IMR-90 (cell line): ENCODE results near the gene LAMB1. TPM values are rescaled to one million over a fixed set of nuclear protein-coding genes. Genes with fewer than 3 reads are reported as not detected.

Experiments
- ATAC-seq: fragments of 200-7000 bp; cut with Tn5 transposase; 2 replicates; pipeline ENCODE4 v1.9.1; 2020; ENCODE audit warnings: low read depth, mild to moderate bottlenecking, moderate library complexity
- BruUV-seq: library from RNA; stranded (reverse); fragments of 400-500 nt; replicated peaks from 2 replicates; lab custom pipeline; 2021; lab: Mats Ljungman, UMichigan
- CTCF ChIA-PET: fragments of 300-600 bp; formaldehyde crosslinking; extraction: SDS; loops from one replicate; lab custom pipeline; 2021; ENCODE audit warnings: antibody characterized with exemption; lab: Yijun Ruan, JAX
- POLR2A ChIA-PET: fragments of 300-600 bp; sonication (Branson Sonifier 250); formaldehyde crosslinking; loops from one replicate; lab custom pipeline; 2022; ENCODE audit warnings: antibody characterized with exemption; ENCODE audit not compliant: unreplicated experiment; lab: Charles Lee
- DNase-seq: peaks from one replicate; pipeline ENCODE4 v3.0.0; 2013
- H2AFZ ChIP-seq: replicated peaks from 2 replicates; pipeline ENCODE3; 2013; ENCODE audit warnings: low read length, mild to moderate bottlenecking; ENCODE audit not compliant: poor library complexity
- H2AK5ac ChIP-seq: 2 replicates; pipeline ENCODE4 v1.6.1; 2013; ENCODE audit warnings: low read depth, low read length, inconsistent platforms
- H2AK9ac ChIP-seq: replicated peaks from 2 replicates; pipeline ENCODE3; 2013; ENCODE audit warnings: mild to moderate bottlenecking, low read depth, low read length, moderate library complexity; ENCODE audit not compliant: poor library complexity
- H2BK120ac ChIP-seq: 2 replicates; pipeline ENCODE4 v1.6.1; 2013; ENCODE audit warnings: low read depth, low read length, inconsistent platforms
- H2BK15ac ChIP-seq: 3 replicates; pipeline ENCODE4 v1.6.1; 2013; ENCODE audit warnings: low read depth, low read length, inconsistent platforms
- H2BK20ac ChIP-seq: 2 replicates; pipeline ENCODE4 v1.6.1; 2013; ENCODE audit warnings: low read depth, mild to moderate bottlenecking, inconsistent platforms, low read length, moderate library complexity
- H2BK5ac ChIP-seq: 2 replicates; pipeline ENCODE4 v1.6.1; 2013; ENCODE audit warnings: mild to moderate bottlenecking, low read depth, low read length, inconsistent platforms; ENCODE audit not compliant: poor library complexity, severe bottlenecking
- H3K14ac ChIP-seq: replicated peaks from 2 replicates; pipeline ENCODE4 v1.6.1; 2013; ENCODE audit warnings: low read depth, low read length, inconsistent platforms
- H3K18ac ChIP-seq: 2 replicates; pipeline ENCODE4 v1.6.1; 2013; ENCODE audit warnings: low read depth, low read length, control low read depth
- H3K23ac ChIP-seq: 2 replicates; pipeline ENCODE4 v1.6.1; 2013; ENCODE audit warnings: low read depth, low read length, inconsistent platforms
- H3K27ac ChIP-seq: 2 replicates; pipeline ENCODE4 v1.5.1; 2013; ENCODE audit warnings: mild to moderate bottlenecking, control low read depth, low read length; ENCODE audit not compliant: insufficient read depth
- H3K27me3 ChIP-seq: 2 replicates; pipeline ENCODE4 v1.6.1; 2013; ENCODE audit warnings: low read length; ENCODE audit not compliant: control insufficient read depth, insufficient read depth
- H3K36me3 ChIP-seq: 2 replicates; pipeline ENCODE4 v1.6.1; 2013; ENCODE audit warnings: low read length, mixed read lengths; ENCODE audit not compliant: control insufficient read depth, insufficient read depth
- H3K4ac ChIP-seq: 2 replicates; pipeline ENCODE4 v1.6.1; 2013; ENCODE audit warnings: low read depth, low read length, inconsistent platforms
- H3K4me1 ChIP-seq: 2 replicates; pipeline ENCODE4 v1.6.1; 2013; ENCODE audit warnings: low read length, mixed read lengths; ENCODE audit not compliant: control insufficient read depth, insufficient read depth
- H3K4me2 ChIP-seq: 2 replicates; pipeline ENCODE4 v1.6.1; 2013; ENCODE audit warnings: low read depth, mild to moderate bottlenecking, control low read depth, low read length, moderate library complexity
- H3K4me3 ChIP-seq: 2 replicates; pipeline ENCODE4 v1.5.1; 2013; ENCODE audit warnings: low read depth, mild to moderate bottlenecking, control low read depth, low read length, moderate library complexity; ENCODE audit not compliant: insufficient read depth
- H3K56ac ChIP-seq: 2 replicates; pipeline ENCODE4 v1.6.1; 2013; ENCODE audit warnings: low read length, inconsistent platforms; ENCODE audit not compliant: insufficient read depth; ENCODE audit errors: extremely low read depth
- H3K79me1 ChIP-seq, 2 experiments: 2 replicates each; pipeline ENCODE4 v1.6.1; 2013; ENCODE audit warnings: low read length in 2 of 2, inconsistent platforms in 1 of 2, low read depth in 1 of 2
- H3K9ac ChIP-seq: 2 replicates; pipeline ENCODE4 v1.6.1; 2013; ENCODE audit warnings: low read depth, low read length, control low read depth
- H3K9me1 ChIP-seq: 2 replicates; pipeline ENCODE4 v1.6.1; 2013; ENCODE audit warnings: low read length, inconsistent platforms; ENCODE audit not compliant: insufficient read depth
- H3K9me3 ChIP-seq: 2 replicates; pipeline ENCODE4 v1.6.1; 2013; ENCODE audit warnings: low read length; ENCODE audit not compliant: control insufficient read depth, insufficient read depth
- H4K20me1 ChIP-seq: 2 replicates; pipeline ENCODE4 v1.6.1; 2013; ENCODE audit warnings: low read length, inconsistent platforms; ENCODE audit not compliant: insufficient read depth
- H4K5ac ChIP-seq: 2 replicates; pipeline ENCODE4 v1.6.1; 2013; ENCODE audit warnings: mild to moderate bottlenecking, low read depth, low read length, control low read depth
- H4K8ac ChIP-seq, 2 experiments: 2 replicates each; pipeline ENCODE4 v1.6.1; 2013; ENCODE audit warnings: low read depth in 2 of 2, low read length in 2 of 2, control low read depth in 1 of 2, inconsistent platforms in 1 of 2
- H4K91ac ChIP-seq: 2 replicates; pipeline ENCODE4 v1.6.1; 2013; ENCODE audit warnings: low read depth, low read length, inconsistent platforms; ENCODE audit not compliant: insufficient read depth
- CEBPB ChIP-seq: IDR thresholded peaks from 2 replicates; pipeline ENCODE4 v1.6.1; 2012; ENCODE audit warnings: low read depth, low read length, improper control_type of control experiment
- RCOR1 ChIP-seq: IDR thresholded peaks from 2 replicates; pipeline ENCODE4 v1.6.1; 2012; ENCODE audit warnings: mild to moderate bottlenecking, low read length, improper control_type of control experiment; ENCODE audit not compliant: insufficient replicate concordance
- WGBS, 2 experiments: methylation state at CpG; one replicate each; pipeline versions ENCODE4 v1.1.5 to v1.1.7; 2013; ENCODE audit warnings: missing lambda C conversion rate in 2 of 2; ENCODE audit not compliant: insufficient read length in 1 of 2; ENCODE audit errors: extremely low coverage in 2 of 2; 5-methylcytosine and 5-hydroxymethylcytosine counted together
- dilution Hi-C: fragments of 300-500 bp; cut with HindIII; formaldehyde crosslinking; loops from one replicate; pipeline ENCODE4 v1.14.3; 2018; ENCODE audit warnings: low sequenced_read_pairs; ENCODE audit not compliant: unreplicated experiment
- in situ Hi-C: fragments of 300-500 bp; cut with MboI; formaldehyde crosslinking; loops from 3 replicates; pipeline ENCODE4 v1.14.3; 2019; ENCODE audit warnings: low sequenced_read_pairs, inconsistent platforms, mixed read lengths
- intact Hi-C: fragments of 100-400 bp; cut with micrococcal nuclease; formaldehyde crosslinking; loops from 2 replicates; pipeline ENCODE4 v1.10.0; 2022
- polyA plus RNA-seq, 3 experiments: library from polyadenylated mRNA; depleted of rRNA; stranded (reverse); fragments of >200 nt; gene quantifications; 2 replicates each; pipeline ENCODE4 v1.2.3, GENCODE V29; 2012; ENCODE audit warnings: low replicate concordance in 1 of 3
- total RNA-seq: library from RNA; depleted of rRNA; stranded (reverse); fragments of >200 nt; gene quantifications from 2 replicates; pipeline ENCODE4 v1.2.3, GENCODE V29; 2012

Gene LAMB1
- total and polyA plus RNA-seq, 2 of the 4 experiments (the other 2 are of a cell fraction), result 114 to 117 TPM

DNA sequence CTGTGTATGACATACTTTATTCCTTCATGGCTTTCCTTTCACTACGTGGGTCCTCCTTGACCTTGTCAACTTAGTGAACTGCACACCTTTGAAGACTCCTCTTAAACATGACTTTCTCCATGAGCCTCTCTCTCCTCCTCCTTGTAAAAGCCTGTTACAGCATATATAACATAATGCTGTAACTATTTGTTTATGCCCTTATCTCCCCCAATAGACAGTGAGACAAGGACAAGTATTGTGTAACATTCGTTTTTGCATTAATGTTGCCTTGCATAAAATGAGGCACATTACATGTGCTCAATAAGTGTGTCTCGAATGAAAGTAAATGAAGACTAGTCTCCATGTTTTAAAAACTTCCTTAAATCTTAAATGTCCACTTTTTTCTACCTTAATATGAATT lies 4.3 kb upstream of the LAMB1 start:
- CTCF ChIA-PET, result no interaction called here
- DNase-seq (no peak), ATAC-seq (no peak)
- H3K9me1 ChIP-seq, result peaks cover 4% of the 10 kb centered on the region; the same call in 1 of the 2 replicates
- H2AK9ac ChIP-seq, result no peak overlapping the region
- no peak overlapping the region for H3K27ac ChIP-seq
- no peak overlapping the region for H2AFZ ChIP-seq
- peaks cover 0 to under 1% of the 10 kb centered on the region in 2 experiments; a peak in 1 of 4 replicates for H3K79me1 ChIP-seq
- H3K23ac ChIP-seq, result no peak overlapping the region
- H3K4ac ChIP-seq, result no peak overlapping the region
- WGBS, 2 experiments, result no CpG with 5 or more reads among the region's 3 CpGs
- H4K5ac ChIP-seq, result no peak overlapping the region
- TF ChIP-seq RCOR1, result no peak
- TF ChIP-seq CEBPB, result peak; percentile 93
- no peak overlapping the region for H2BK5ac ChIP-seq
- H3K4me3 ChIP-seq, result no peak overlapping the region
- intact Hi-C loops, result no loop called here
- in situ Hi-C loops, result no loop called here
- H4K20me1 ChIP-seq, result no peaks in the 10 kb centered on the region
- dilution Hi-C loops, result loop anchor here (25.0 kb wide), 1 partner anchor 130 kb away; the partner anchor contains the start of gene LAMB4
- H3K4me1 ChIP-seq, result peaks cover 5% of the 10 kb centered on the region
- no peak overlapping the region for H3K14ac ChIP-seq
- H4K8ac ChIP-seq, result no peak overlapping the region
- no peak overlapping the region for H2AK5ac ChIP-seq
- no peak overlapping the region for H2BK20ac ChIP-seq
- no peak overlapping the region for H3K4me2 ChIP-seq
- POLR2A ChIA-PET, result no interaction called here
- no peak overlapping the region for H3K18ac ChIP-seq
- no peak overlapping the region for H2BK120ac ChIP-seq
- no peak overlapping the region for H3K56ac ChIP-seq
- no peak overlapping the region for H3K9ac ChIP-seq
- H2BK15ac ChIP-seq, result no peak overlapping the region
- no peaks in the 10 kb centered on the region for H3K36me3 ChIP-seq
- no peak overlapping the region for H4K91ac ChIP-seq
- no TSS peak for BruUV-seq
- H3K9me3 ChIP-seq, result no peaks in the 10 kb centered on the region
- H3K27me3 ChIP-seq, result no peaks in the 10 kb centered on the region
